GM21381 (cell line): Measurements from ENCODE around the gene SNTB2.
"Not testable (repeated sequence)": the region's sequence is repeated elsewhere in the genome, so short reads cannot be mapped to it uniquely, and the experiment has no call there.

Experiments used
- ATAC-seq: cut with Tn5 transposase; IDR thresholded peaks from one replicate; pipeline ENCODE4 v1.9.1; 2021; ENCODE audit warnings: mild to moderate bottlenecking, moderate library complexity; ENCODE audit not compliant: unreplicated experiment

Gene SNTB2

GRCh38 chr16:69225121-69225520 lies 38.2 kb downstream of the SNTB2 start:
- ATAC-seq = no peak

- no peak for ATAC-seq
Observed at GRCh38 chr16:69233124-69233523, 46.2 kb downstream of the SNTB2 start.

GRCh38 chr16:69234460-69234859 lies 47.5 kb downstream of the SNTB2 start:
- ATAC-seq = no peak

- no peak for ATAC-seq
Observed at GRCh38 chr16:69236319-69236718, 49.4 kb downstream of the SNTB2 start.

DNA sequence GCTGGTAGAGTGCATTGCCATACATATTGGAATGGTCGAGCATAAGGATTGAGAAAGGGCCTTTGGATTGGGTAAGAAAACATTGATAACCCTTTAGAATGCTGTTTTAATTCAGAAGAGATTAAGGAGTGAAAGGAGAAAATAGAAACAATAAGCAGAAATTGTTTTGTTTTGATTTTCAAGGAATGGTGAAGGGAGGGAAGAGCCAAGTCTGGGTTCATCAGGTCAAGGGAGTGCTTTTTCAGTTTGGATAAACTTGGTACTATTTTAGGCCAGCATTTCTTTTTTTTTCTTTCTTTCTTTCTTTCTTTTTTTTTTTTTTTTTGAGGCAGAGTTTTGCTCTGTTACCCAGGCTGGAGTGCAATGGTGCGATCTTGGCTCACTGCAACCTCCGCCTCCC lies 50.3 kb downstream of the SNTB2 start:
- no peak for ATAC-seq

DNA sequence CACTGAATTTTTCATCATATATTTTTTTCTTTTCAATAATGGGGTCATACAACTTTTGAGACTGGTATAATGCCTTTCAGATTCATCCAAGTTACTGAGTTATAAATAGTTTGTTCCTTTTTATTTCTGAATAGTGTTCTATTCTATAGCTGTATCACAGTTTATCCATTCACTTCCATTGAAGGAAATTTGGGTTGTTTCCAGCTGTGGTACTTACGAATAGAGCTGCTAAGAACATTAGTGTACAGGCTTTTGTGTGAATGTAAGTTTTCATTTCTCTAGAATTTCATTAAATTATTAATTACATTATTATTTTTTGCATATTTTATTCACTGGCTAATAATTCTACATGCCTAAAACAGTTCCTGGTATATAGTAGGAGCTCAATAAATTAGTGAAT lies 52.9 kb downstream of the SNTB2 start:
- ATAC-seq = no peak

- ATAC-seq = no peak
Observed at GRCh38 chr16:69240331-69240730, 53.4 kb downstream of the SNTB2 start.

GRCh38 chr16:69241926-69242325 lies 55.0 kb downstream of the SNTB2 start:
- no peak for ATAC-seq

- ATAC-seq = no peak
Observed at GRCh38 chr16:69243479-69243878, 56.5 kb downstream of the SNTB2 start.

DNA sequence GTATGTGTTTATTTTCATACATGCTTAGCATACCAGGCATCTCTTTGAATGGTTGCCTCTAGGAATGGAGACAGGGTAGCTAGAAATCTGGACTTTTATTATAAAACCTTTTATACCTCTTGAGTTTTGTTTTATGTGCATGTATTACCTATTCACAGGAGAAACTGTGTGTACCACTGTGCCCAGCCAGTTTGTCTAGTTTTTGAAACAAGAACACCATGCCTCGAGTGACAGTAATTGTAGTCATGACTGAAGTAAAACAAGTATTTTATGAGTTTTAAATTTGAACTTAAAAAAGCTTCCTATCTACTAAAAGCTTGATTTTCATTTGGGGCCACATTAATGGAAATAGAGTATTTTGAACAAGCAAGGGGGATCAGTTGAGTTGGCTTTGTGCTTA lies 57.4 kb downstream of the SNTB2 start:
- ATAC-seq = no peak

DNA sequence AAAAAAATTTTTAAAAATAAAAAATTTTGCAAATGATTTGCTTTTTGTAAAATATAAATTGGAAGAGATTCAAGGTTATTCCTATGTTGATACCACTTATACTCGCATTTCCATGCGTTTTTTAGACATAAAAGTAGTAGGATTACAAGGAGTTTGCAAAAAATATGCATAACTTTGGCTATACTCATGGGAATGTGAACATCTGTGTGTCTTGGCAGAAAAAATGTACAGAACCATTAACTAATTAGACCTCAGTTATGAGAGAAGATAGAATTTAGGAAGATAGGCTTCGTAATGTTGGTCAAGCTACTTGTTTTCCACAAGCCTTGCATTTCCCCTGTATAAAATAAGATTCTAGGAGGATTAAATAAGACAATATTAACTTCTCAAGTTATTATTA lies 63.1 kb downstream of the SNTB2 start:
- no peak for ATAC-seq

DNA sequence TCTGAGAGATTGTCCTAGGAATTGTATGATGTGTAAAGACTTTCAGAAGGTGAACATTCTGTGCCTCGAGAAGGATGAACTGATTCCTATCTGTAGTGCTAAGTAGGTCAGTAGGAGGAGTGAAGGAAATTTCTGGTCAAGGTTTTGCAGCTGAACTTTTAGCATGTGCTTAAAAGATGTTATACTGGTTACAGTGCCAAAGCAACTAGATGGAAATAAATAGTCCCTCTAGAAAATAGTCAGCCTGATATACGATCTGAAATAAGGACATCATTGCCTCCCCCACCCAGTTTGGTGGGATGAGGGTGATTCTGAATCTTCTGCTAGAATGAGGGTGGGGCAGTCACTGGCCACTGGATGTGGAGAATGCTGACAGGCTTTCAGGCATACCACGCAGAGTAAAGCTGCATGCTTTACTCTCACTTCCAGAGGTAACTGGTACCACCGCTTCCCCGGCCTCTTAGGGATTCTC lies 66.9 kb downstream of the SNTB2 start:
- no peak for ATAC-seq

- not testable (repeated sequence) for ATAC-seq
Observed at GRCh38 chr16:69259428-69259764, 72.4 kb downstream of the SNTB2 start.

GRCh38 chr16:69260019-69260418 lies 73.1 kb downstream of the SNTB2 start:
- ATAC-seq = no peak

DNA sequence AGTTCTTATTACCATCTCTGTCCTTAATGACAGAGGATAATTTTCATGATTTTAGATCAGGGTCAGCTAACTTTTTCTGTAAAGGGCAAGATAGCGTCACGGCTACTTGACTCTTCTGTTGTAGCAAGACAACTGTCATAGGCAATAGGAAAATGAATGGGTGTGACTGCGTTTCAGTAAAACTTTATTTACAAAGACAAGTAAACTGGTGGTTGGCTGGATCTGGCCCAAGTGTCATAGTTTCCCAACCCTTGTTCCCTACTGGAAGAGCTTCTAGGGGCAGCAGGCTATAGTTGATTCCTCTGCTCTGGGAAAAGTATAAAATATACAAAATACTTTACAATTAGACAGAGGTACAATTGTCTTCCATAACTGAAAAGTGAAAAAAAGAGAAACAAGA lies 73.5 kb downstream of the SNTB2 start:
- ATAC-seq = no peak

- no peak for ATAC-seq
Observed at GRCh38 chr16:69266334-69267063, 79.5 kb downstream of the SNTB2 start.

DNA sequence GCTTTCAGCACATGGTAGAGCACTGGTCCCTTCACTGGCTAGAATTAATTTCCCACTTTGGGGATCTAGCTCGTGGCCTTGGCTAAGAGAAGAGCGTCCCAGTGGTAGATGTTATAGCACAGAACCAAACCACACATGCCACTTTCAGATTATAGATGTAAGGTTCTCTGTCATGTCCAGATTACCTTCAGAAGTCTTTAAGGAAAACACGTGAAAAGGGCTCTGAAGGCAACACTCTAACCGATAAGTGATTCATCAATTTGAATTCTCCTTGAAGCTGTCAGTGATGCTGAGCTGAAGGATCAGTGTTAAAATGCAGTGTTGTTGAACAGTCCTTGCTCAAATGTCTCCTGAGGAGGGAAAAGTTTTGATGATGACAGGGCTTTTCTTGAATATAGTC lies 80.7 kb downstream of the SNTB2 start:
- no peak for ATAC-seq

DNA sequence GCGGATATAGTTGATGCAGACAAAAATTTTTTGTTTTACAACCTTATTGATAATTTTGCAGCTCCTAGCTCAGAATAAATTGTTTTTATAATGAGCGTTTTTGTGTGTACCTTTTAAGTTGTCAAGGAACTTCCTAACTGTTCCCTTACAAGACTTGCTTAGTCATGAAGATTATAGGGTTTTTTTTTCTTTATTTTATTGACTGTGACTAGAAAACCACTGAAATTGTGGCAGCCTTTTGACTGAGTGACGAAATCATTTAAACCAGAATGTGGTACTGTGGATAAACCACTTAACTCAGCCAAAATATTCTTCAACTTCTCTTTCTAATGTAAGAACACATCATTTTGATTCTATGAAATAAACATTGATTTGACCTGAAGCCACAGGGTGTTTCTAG lies 83.4 kb downstream of the SNTB2 start:
- no peak for ATAC-seq

- no peak for ATAC-seq
Observed at GRCh38 chr16:69270831-69271230, 83.9 kb downstream of the SNTB2 start.

GRCh38 chr16:69273009-69273408 lies 86.0 kb downstream of the SNTB2 start:
- ATAC-seq = no peak

DNA sequence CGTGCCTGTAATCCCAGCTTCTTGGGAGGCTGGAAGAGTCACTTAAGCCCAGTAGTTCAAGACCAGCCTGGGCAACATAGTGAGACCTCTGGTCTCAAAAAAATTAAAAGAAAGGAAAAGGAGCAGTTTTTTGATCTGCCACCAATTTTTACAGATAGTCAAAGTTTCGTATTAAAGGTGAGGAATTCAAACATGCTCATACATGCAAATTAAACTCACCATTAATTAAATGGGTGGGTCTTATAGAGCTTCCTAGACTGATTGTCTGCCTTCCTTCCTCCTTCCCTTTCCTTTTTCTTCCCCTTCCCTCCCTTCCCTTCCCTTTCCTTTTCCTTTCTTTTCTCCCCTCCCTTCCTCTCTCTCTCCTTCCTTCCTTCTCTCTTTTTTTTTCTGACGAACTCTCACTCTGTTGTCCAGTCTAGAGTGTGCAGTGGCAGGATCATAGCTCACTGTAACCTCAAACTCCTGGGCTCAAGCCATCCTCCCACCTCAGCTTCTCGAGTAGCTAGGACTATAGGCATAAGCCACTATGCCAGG lies 87.8 kb downstream of the SNTB2 start:
- ATAC-seq = no peak

- ATAC-seq = no peak
Observed at GRCh38 chr16:69276148-69277115, 89.5 kb downstream of the SNTB2 start.
